HepG2 (cell line): Measurements from ENCODE around the gene PTK7.

Experiments used
- TEAD3 ChIP-seq: optimal IDR thresholded peaks from 2 replicates; pipeline ENCODE3; 2016; ENCODE audit warnings: borderline replicate concordance
- ZNF143 ChIP-seq: sonication (generic); formaldehyde crosslinking; IDR thresholded peaks from 2 replicates; pipeline ENCODE4 v1.4.0; 2020; ENCODE audit warnings: missing genetic modification reagents
- TF ChIP-seq, protein P1 (sequence below): sonication (generic); formaldehyde crosslinking; IDR thresholded peaks from 2 replicates; pipeline ENCODE4 v1.9.0; 2021; ENCODE audit warnings: missing genetic modification reagents, borderline replicate concordance

DNA sequence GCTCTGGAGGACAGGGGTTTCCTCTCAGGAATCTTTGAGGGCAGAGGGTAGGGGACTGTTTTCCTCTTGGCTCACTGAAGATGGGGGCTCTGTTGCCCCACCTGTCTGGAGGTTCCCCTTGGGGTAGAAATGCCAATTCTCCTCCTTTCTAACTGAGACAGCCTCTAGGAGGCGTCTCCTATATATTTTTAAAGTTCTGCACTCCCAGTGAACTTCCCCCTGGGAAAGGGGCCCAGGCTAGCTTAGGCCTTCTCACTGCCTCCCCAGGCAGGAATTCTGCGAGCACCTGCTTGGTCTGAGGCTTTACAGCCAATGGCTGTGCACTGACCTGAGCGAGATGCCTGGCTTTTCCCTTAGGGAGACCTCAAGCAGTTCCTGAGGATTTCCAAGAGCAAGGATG lies 70.1 kb downstream of the PTK7 start:
- no peak for TF ChIP-seq TEAD3 (CRISPR knock-in tag)
- no peak for TF ChIP-seq ZNF143 (CRISPR knock-in tag)
- TF ChIP-seq, protein P1, sequence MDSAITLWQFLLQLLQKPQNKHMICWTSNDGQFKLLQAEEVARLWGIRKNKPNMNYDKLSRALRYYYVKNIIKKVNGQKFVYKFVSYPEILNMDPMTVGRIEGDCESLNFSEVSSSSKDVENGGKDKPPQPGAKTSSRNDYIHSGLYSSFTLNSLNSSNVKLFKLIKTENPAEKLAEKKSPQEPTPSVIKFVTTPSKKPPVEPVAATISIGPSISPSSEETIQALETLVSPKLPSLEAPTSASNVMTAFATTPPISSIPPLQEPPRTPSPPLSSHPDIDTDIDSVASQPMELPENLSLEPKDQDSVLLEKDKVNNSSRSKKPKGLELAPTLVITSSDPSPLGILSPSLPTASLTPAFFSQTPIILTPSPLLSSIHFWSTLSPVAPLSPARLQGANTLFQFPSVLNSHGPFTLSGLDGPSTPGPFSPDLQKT (CRISPR knock-in tag) = no peak
